ENCODE data around the gene CD2AP.
A peak's percentile ranks its signal among the peaks of the same experiment; 100 is the strongest.

CD2AP gene

DNA sequence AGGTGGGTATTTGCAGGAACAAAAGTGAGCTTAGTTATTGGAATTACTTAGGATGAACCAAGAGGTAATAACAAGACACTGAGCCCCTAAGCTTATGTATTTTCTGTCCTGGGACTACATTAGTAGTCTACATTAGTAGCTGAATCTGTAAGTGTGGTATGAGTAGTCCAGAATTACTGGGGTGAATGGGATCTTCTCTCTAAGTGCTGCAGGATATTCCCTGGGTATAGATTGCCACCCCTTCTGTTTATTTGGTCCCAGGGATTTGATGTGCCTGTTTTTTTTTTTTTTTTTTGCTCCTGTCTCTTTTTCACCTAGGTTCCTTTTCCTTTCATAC, 5.9 kb downstream of the CD2AP start:
- peaks cover 50% of the 10 kb centered on the region for H3K4me1 ChIP-seq (ENCODE audit: control insufficient read depth, insufficient read depth, low read length, unreplicated experiment)
- no peak overlapping the region for H3K4me3 ChIP-seq (ENCODE audit: low read depth, low read length)
- H3K27ac ChIP-seq (ENCODE audit: low read depth, low read length): peak overlapping the region; percentile 96
- H3K36me3 ChIP-seq (ENCODE audit: insufficient read depth, low read length): no peaks in the 10 kb centered on the region
- H2AFZ ChIP-seq (ENCODE audit: low read length, unreplicated experiment): no peak overlapping the region
- no peaks in the 10 kb centered on the region for H3K27me3 ChIP-seq (ENCODE audit: insufficient read depth, low read length)
- peaks cover 80% of the 10 kb centered on the region for H3K79me2 ChIP-seq (ENCODE audit: control insufficient read depth, insufficient read depth, low read length, unreplicated experiment)

- Histone ChIP-seq H3K27me3 (ENCODE audit: insufficient read depth, low read length) (no peaks in the 10 kb centered on the region), H3K36me3 (ENCODE audit: insufficient read depth, low read length) (no peaks in the 10 kb centered on the region), H3K4me3 (ENCODE audit: low read depth, low read length) (peak overlapping the region; percentile 63), H3K79me2 (ENCODE audit: control insufficient read depth, insufficient read depth, low read length, unreplicated experiment) (peaks cover 75% of the 10 kb centered on the region), H3K27ac (ENCODE audit: low read depth, low read length) (peak overlapping the region; percentile 96), H3K4me1 (ENCODE audit: control insufficient read depth, insufficient read depth, low read length, unreplicated experiment) (peaks cover 50% of the 10 kb centered on the region), H2AFZ (ENCODE audit: low read length, unreplicated experiment) (no peak overlapping the region)
Observed at GRCh38 chr6:47483853-47484546, 6.4 kb downstream of the CD2AP start.

GRCh38 chr6:47484616-47485015, 7.0 kb downstream of the CD2AP start:
- no peaks in the 10 kb centered on the region for H3K36me3 ChIP-seq (ENCODE audit: insufficient read depth, low read length)
- H2AFZ ChIP-seq (ENCODE audit: low read length, unreplicated experiment): no peak overlapping the region
- H3K27ac ChIP-seq (ENCODE audit: low read depth, low read length): peak overlapping the region; percentile 96
- H3K4me3 ChIP-seq (ENCODE audit: low read depth, low read length): peak overlapping the region; percentile 63
- peaks cover 50% of the 10 kb centered on the region for H3K4me1 ChIP-seq (ENCODE audit: control insufficient read depth, insufficient read depth, low read length, unreplicated experiment)
- no peaks in the 10 kb centered on the region for H3K27me3 ChIP-seq (ENCODE audit: insufficient read depth, low read length)
- peaks cover 73% of the 10 kb centered on the region for H3K79me2 ChIP-seq (ENCODE audit: control insufficient read depth, insufficient read depth, low read length, unreplicated experiment)

DNA sequence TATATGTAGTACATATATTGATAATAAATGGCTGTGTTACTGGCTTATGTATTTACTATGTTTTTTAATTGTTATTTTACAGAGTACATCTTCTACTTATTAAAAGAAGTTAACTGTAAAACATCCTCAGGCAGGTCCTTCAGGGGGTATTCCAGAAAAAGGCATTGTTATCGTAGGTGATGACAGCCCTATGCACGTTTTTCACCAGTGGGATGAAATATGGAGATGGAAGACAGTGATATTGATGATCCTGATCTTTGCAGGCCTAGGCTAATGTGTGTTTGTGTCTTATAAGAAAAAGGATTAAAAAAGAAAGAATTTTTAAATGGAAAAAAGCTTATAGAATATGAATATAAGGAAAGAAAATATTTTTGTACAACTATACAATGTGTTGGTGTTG, 7.5 kb downstream of the CD2AP start:
- H3K79me2 ChIP-seq (ENCODE audit: control insufficient read depth, insufficient read depth, low read length, unreplicated experiment): peaks cover 73% of the 10 kb centered on the region
- H3K36me3 ChIP-seq (ENCODE audit: insufficient read depth, low read length): no peaks in the 10 kb centered on the region
- H3K4me3 ChIP-seq (ENCODE audit: low read depth, low read length): 0 out of 2 replicates have a peak overlapping the region, but pooled peaks have one; percentile 63
- peaks cover 45% of the 10 kb centered on the region for H3K4me1 ChIP-seq (ENCODE audit: control insufficient read depth, insufficient read depth, low read length, unreplicated experiment)
- H2AFZ ChIP-seq (ENCODE audit: low read length, unreplicated experiment): no peak overlapping the region
- no peaks in the 10 kb centered on the region for H3K27me3 ChIP-seq (ENCODE audit: insufficient read depth, low read length)
- peak overlapping the region; percentile 96 for H3K27ac ChIP-seq (ENCODE audit: low read depth, low read length)

GRCh38 chr6:47485491-47486135, 8.0 kb downstream of the CD2AP start:
- Histone ChIP-seq H3K27ac (ENCODE audit: low read depth, low read length) (peak overlapping the region; percentile 96; the same call in 1 of the 2 replicates), H3K27me3 (ENCODE audit: insufficient read depth, low read length) (no peaks in the 10 kb centered on the region), H3K36me3 (ENCODE audit: insufficient read depth, low read length) (no peaks in the 10 kb centered on the region), H3K79me2 (ENCODE audit: control insufficient read depth, insufficient read depth, low read length, unreplicated experiment) (peaks cover 73% of the 10 kb centered on the region), H2AFZ (ENCODE audit: low read length, unreplicated experiment) (no peak overlapping the region), H3K4me1 (ENCODE audit: control insufficient read depth, insufficient read depth, low read length, unreplicated experiment) (peaks cover 40% of the 10 kb centered on the region), H3K4me3 (ENCODE audit: low read depth, low read length) (no peak overlapping the region)

GRCh38 chr6:47489995-47490394, 12.4 kb downstream of the CD2AP start:
- Histone ChIP-seq H3K36me3 (ENCODE audit: insufficient read depth, low read length) (no peaks in the 10 kb centered on the region), H3K79me2 (ENCODE audit: control insufficient read depth, insufficient read depth, low read length, unreplicated experiment) (peaks cover 80% of the 10 kb centered on the region), H3K4me1 (ENCODE audit: control insufficient read depth, insufficient read depth, low read length, unreplicated experiment) (peaks cover 15% of the 10 kb centered on the region), H2AFZ (ENCODE audit: low read length, unreplicated experiment) (no peak overlapping the region), H3K27me3 (ENCODE audit: insufficient read depth, low read length) (no peaks in the 10 kb centered on the region), H3K4me3 (ENCODE audit: low read depth, low read length) (no peak overlapping the region), H3K27ac (ENCODE audit: low read depth, low read length) (no peak overlapping the region)

DNA sequence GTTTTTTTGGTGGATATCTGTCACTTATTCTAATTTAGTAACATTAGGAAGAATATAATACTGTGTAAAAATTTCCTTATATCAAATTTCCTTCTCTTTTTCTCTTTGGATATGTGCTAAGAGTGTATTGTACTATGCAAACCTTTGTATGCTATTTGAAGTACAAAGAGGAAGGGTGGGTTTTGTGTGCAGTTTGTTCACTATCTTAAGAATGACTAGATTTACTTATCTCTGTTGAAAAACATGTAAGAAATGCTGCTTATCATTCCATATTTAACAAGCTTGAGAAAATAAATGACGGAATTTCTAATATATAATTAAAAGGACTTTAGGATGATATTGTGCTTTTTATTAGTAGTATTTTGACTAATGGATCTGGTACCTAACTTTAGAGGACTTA, 13.1 kb downstream of the CD2AP start:
- H2AFZ ChIP-seq (ENCODE audit: low read length, unreplicated experiment): no peak overlapping the region
- no peak overlapping the region for H3K27ac ChIP-seq (ENCODE audit: low read depth, low read length)
- H3K79me2 ChIP-seq (ENCODE audit: control insufficient read depth, insufficient read depth, low read length, unreplicated experiment): peaks cover 84% of the 10 kb centered on the region
- no peaks in the 10 kb centered on the region for H3K36me3 ChIP-seq (ENCODE audit: insufficient read depth, low read length)
- no peak overlapping the region for H3K4me3 ChIP-seq (ENCODE audit: low read depth, low read length)
- no peaks in the 10 kb centered on the region for H3K27me3 ChIP-seq (ENCODE audit: insufficient read depth, low read length)
- H3K4me1 ChIP-seq (ENCODE audit: control insufficient read depth, insufficient read depth, low read length, unreplicated experiment): peaks cover 10% of the 10 kb centered on the region

GRCh38 chr6:47492355-47492754, 14.8 kb downstream of the CD2AP start:
- no peaks in the 10 kb centered on the region for H3K27me3 ChIP-seq (ENCODE audit: insufficient read depth, low read length)
- H3K27ac ChIP-seq (ENCODE audit: low read depth, low read length): no peak overlapping the region
- peaks cover 87% of the 10 kb centered on the region for H3K79me2 ChIP-seq (ENCODE audit: control insufficient read depth, insufficient read depth, low read length, unreplicated experiment)
- H3K36me3 ChIP-seq (ENCODE audit: insufficient read depth, low read length): no peaks in the 10 kb centered on the region
- no peaks in the 10 kb centered on the region for H3K4me1 ChIP-seq (ENCODE audit: control insufficient read depth, insufficient read depth, low read length, unreplicated experiment)
- H3K4me3 ChIP-seq (ENCODE audit: low read depth, low read length): no peak overlapping the region
- H2AFZ ChIP-seq (ENCODE audit: low read length, unreplicated experiment): no peak overlapping the region

DNA sequence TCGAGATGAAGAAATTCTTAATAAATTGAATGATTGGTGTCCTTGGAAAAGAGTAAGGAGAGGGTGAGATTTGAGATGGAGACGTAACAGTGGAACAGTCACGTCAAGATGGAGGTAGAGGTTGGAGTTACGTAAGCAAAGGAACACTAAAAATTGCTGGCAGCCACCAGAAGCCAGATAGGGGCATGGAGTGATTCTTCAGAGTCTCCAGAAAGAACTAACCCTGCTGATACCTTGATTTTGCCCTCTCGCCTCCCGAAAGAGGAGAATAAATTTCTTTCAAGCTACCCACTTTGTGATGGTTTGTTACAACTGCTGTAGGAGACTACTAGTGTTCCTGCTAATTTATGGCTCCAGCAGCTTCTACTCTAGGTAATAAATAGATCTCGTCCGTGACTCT, 17.6 kb downstream of the CD2AP start:
- H3K4me1 ChIP-seq (ENCODE audit: control insufficient read depth, insufficient read depth, low read length, unreplicated experiment): no peaks in the 10 kb centered on the region
- H3K27ac ChIP-seq (ENCODE audit: low read depth, low read length): no peak overlapping the region
- H3K4me3 ChIP-seq (ENCODE audit: low read depth, low read length): no peak overlapping the region
- no peak overlapping the region for H2AFZ ChIP-seq (ENCODE audit: low read length, unreplicated experiment)
- H3K27me3 ChIP-seq (ENCODE audit: insufficient read depth, low read length): no peaks in the 10 kb centered on the region
- H3K36me3 ChIP-seq (ENCODE audit: insufficient read depth, low read length): no peaks in the 10 kb centered on the region
- peaks cover 98% of the 10 kb centered on the region for H3K79me2 ChIP-seq (ENCODE audit: control insufficient read depth, insufficient read depth, low read length, unreplicated experiment)

DNA sequence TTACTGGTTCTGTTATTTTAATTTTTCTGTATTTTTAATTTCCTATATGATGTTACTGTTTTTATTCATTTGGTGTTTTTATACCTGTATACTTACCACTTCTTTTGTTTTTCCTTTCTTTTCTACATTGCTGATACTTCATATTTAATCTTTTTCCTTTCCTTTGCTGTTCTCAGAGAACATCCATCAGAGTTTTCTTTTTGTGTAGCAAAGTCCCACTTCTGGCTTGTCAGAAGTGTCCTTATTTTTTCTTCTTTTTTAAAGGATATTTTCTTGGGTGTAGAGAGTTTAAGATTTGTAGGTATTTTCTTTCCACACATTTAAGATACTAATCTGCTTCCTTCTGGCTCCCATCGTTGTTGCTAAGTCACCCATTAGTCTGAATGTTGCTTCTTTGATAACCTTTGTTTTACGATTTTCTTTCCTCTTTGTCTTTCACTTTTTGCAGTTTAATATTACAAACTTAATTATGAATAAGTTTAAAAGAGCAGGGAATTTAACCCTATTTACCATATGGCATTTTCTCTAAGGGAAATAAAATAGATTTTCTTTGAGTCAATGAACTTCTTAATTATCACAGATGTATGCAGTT, 18.5 kb downstream of the CD2AP start:
- Histone ChIP-seq H3K27ac (ENCODE audit: low read depth, low read length) (no peak overlapping the region), H2AFZ (ENCODE audit: low read length, unreplicated experiment) (no peak overlapping the region), H3K36me3 (ENCODE audit: insufficient read depth, low read length) (no peaks in the 10 kb centered on the region), H3K4me3 (ENCODE audit: low read depth, low read length) (no peak overlapping the region), H3K4me1 (ENCODE audit: control insufficient read depth, insufficient read depth, low read length, unreplicated experiment) (no peaks in the 10 kb centered on the region), H3K79me2 (ENCODE audit: control insufficient read depth, insufficient read depth, low read length, unreplicated experiment) (peaks cover 94% of the 10 kb centered on the region), H3K27me3 (ENCODE audit: insufficient read depth, low read length) (no peaks in the 10 kb centered on the region)
